Muscle layer of duodenum (tissue), 2 donors: Measurements from ENCODE around the gene EXTL2.
"Not testable (repeated sequence)": the region's sequence is repeated elsewhere in the genome, so short reads cannot be mapped to it uniquely, and the experiment has no call there.

Experiments used
- H3K27ac ChIP-seq: one replicate; pipeline ENCODE4 v1.7.0; 2013; ENCODE audit warnings: mild to moderate bottlenecking, low read length
- H3K27me3 ChIP-seq: one replicate; pipeline ENCODE4 v1.7.0; 2013; ENCODE audit warnings: low read depth, mild to moderate bottlenecking, control low read depth, low read length
- H3K36me3 ChIP-seq, 2 donors: one replicate each; pipeline ENCODE4 v1.7.0; 2013; ENCODE audit warnings: low read length in 2 of 2, control low read depth in 1 of 2, mild to moderate bottlenecking in 1 of 2; ENCODE audit not compliant: insufficient read depth in 2 of 2, control insufficient read depth in 1 of 2
- H3K4me1 ChIP-seq, 2 donors: one replicate each; pipeline ENCODE4 v1.7.0; 2013; ENCODE audit warnings: low read length in 2 of 2, mild to moderate bottlenecking in 2 of 2, control low read depth in 1 of 2, moderate library complexity in 1 of 2; ENCODE audit not compliant: insufficient read depth in 2 of 2, control insufficient read depth in 1 of 2
- H3K4me3 ChIP-seq, 2 donors: one replicate each; pipeline ENCODE4 v1.7.0; 2013; ENCODE audit warnings: low read length in 2 of 2, low read depth in 1 of 2, mild to moderate bottlenecking in 1 of 2
- H3K9me3 ChIP-seq, 2 donors: one replicate each; pipeline ENCODE4 v1.7.0; 2013; ENCODE audit warnings: low read length in 2 of 2, control low read depth in 1 of 2, mild to moderate bottlenecking in 1 of 2; ENCODE audit not compliant: control insufficient read depth in 1 of 2
- donor health status: healthy.

Gene EXTL2

DNA sequence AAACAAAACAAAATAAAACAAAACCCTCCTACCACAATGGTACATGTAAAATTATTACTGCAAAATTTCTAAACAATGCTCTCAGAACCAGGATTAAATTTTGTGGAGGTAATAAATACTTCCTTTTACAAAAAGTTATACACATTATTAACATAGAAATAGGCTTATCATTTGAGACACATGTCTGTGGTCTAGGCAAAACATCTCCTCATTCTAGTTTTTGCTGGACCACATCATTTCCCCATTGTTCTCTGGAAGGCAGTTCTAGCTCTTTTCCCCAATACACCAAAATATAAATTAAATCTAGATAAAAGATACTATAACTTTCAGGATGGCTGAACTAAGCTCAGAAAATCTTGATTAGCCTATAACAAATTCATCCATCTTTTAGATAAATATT lies 18.4 kb downstream of the EXTL2 start:
- Histone ChIP-seq H3K36me3 (peaks cover 4 to 12% of the 10 kb centered on the region in 2 donors), H3K27ac (no peak overlapping the region), H3K27me3 (no peaks in the 10 kb centered on the region), H3K4me1 (no peaks in the 10 kb centered on the region), H3K9me3 (no peaks in the 10 kb centered on the region), H3K4me3 (no peak overlapping the region)

DNA sequence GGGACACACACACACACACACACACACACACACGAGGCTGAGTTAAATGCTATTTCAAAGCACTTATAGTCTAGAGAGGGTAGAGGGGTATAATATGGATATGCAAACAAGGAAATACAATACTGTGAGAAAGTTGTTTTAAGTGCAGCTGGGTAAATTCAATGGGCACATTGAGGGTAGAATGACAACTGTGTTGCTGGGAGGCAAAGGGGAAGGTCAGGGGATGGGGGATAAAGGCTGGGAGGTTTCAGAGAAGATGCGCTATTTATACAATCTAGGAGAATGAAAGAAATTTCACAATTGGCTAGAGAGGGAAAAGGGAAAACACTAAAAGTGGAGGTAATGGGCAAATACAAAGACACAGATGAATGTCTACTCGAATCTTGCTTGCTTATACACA lies 19.4 kb downstream of the EXTL2 start:
- peaks cover 4 to 12% of the 10 kb centered on the region in 2 donors for H3K36me3 ChIP-seq
- H3K9me3 ChIP-seq, result no peaks in the 10 kb centered on the region
- H3K27me3 ChIP-seq, result no peaks in the 10 kb centered on the region
- H3K4me3 ChIP-seq, result no peak overlapping the region
- no peaks in the 10 kb centered on the region for H3K4me1 ChIP-seq
- H3K27ac ChIP-seq, result no peak overlapping the region

DNA sequence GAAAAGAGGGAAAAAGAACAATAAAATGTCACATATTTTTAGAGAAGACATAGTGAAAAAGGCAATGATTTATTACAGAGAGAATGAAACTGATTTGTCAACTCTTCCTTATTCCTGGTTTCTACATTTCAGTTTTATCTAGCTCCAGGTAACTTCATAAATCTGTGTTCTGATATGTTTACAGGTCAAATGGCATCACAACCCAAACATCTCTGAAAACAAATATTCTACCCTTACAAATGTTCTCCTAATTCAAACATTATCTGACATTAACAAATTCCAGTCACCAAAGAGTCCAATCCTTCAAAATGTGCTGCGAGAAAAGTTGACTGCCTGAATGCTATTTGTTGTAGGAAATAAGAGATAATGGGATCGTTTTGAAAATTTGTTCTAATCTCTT lies 20.2 kb downstream of the EXTL2 start:
- no peaks in the 10 kb centered on the region for H3K9me3 ChIP-seq
- no peak overlapping the region for H3K4me3 ChIP-seq
- peaks cover 4 to 12% of the 10 kb centered on the region in 2 donors for H3K36me3 ChIP-seq
- no peak overlapping the region for H3K27ac ChIP-seq
- no peaks in the 10 kb centered on the region for H3K4me1 ChIP-seq
- H3K27me3 ChIP-seq, result no peaks in the 10 kb centered on the region

DNA sequence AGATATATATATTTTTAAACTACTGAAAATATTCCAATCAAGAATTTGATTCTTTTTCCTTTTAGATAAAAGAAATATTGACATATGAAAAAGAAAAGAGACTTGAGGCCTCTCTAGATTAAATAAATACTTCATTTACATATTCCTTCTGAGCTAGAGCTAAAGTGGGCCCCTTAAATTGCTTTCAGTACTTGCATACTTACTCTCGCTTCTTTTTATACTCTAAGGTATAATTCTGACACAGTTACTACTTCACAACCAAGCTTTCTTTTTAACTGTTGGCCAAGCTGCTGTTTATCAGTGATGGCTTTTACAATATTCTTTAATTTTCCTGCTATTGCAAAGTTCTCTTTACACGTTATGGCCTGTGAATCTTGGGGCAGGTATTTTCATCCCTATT lies 24.6 kb downstream of the EXTL2 start:
- Histone ChIP-seq H3K36me3 (peaks cover 0 to 4% of the 10 kb centered on the region in 2 donors), H3K9me3 (no peaks in the 10 kb centered on the region), H3K4me1 (peaks cover 0 to 6% of the 10 kb centered on the region in 2 donors), H3K27ac (no peak overlapping the region), H3K4me3 (no peak overlapping the region), H3K27me3 (no peaks in the 10 kb centered on the region)

DNA sequence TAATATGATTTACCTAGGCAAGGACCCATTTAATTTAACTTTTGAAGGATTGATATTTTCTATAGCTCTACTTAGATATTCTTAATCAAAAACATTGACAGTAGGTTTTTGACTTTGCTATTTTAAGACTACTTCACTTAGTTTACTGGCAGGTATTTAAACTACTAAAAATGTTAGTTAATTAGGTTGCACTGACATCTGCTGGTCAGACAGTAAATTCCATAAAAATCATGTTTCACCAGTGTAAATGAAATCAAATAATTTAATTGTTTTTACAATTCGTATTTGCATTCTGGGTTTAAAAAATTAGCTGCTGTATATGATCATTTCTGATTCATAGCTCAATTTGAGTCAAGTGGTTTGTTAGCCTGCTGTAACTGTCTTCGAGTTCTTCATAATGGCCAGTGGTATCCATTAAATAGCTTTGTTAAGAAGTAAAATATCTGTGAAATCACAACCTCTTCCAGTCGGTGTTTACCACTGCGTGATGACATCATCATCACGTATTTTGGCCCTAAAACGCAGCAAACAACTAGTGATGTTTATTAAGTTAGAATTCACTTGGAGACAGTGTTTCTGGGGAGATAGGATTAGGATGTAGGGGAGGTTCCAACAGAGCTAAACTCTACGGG lies 26.2 kb downstream of the EXTL2 start:
- Histone ChIP-seq H3K36me3 (peaks cover 0 to 4% of the 10 kb centered on the region in 2 donors), H3K27me3 (no peaks in the 10 kb centered on the region), H3K27ac (no peak overlapping the region), H3K9me3 (no peaks in the 10 kb centered on the region), H3K4me1 (peaks cover 0 to 6% of the 10 kb centered on the region in 2 donors), H3K4me3 (no peak overlapping the region)

DNA sequence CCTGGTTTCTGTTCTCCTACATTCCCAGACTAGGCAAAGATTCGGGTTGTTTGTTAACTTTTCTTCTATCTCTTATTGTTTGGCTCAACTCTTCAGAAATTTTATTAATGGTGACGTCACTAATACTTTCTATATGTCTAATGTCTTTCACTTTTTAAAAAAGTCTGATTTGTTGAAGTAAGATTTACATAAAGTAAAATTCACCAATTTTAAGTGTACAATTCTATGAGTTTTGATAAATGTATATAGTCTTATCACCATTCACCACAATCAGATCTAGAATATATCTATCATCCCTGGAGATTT lies 27.8 kb downstream of the EXTL2 start:
- no peak overlapping the region for H3K27ac ChIP-seq
- no peaks in the 10 kb centered on the region for H3K36me3 ChIP-seq
- H3K4me1 ChIP-seq, result peaks cover 0 to 6% of the 10 kb centered on the region in 2 donors
- H3K4me3 ChIP-seq, result no peak overlapping the region
- no peaks in the 10 kb centered on the region for H3K27me3 ChIP-seq
- no peaks in the 10 kb centered on the region for H3K9me3 ChIP-seq

DNA sequence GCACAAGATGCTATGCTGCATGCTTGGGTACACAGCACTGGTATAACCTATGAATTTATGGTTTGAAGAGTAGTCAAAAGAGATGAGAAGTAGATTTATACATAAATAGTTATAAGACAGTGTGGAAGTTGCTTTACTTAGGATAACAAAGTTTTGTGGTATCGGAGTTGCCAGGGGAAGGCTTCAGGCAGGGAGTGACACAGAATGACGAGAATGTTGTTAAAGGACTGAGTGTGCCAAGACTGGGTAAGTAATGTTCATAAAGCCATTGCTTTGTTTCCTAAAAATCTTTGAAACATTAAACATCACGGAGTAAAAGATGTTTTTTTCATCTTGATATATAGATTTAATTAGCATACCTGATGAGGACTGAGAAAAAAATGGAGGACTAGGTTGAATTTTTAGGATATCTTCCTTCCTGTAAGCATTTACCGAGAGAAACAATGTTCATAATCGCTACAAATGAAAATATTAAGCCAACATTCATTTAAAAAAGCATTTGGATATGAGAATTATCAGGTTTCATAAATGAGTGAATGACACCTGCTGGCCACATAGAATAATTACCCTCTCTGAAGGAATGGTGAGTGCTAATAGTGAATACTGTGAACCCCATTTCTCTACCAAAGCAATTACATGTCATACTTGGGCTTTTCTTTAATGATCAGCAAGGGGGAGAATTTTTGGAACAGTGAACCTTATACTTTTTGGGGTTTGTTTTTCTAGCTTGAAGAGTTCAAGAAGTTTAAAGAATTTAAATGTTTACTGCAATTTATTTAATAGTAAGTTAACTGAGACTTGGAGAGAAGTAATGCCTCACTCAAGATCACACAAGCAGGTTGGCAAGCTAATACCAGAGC lies 28.4 kb downstream of the EXTL2 start:
- Histone ChIP-seq H3K36me3 (no peaks in the 10 kb centered on the region), H3K4me3 (no peak overlapping the region), H3K4me1 (peaks cover 0 to 6% of the 10 kb centered on the region in 2 donors), H3K27me3 (no peaks in the 10 kb centered on the region), H3K9me3 (no peaks in the 10 kb centered on the region), H3K27ac (no peak overlapping the region)

DNA sequence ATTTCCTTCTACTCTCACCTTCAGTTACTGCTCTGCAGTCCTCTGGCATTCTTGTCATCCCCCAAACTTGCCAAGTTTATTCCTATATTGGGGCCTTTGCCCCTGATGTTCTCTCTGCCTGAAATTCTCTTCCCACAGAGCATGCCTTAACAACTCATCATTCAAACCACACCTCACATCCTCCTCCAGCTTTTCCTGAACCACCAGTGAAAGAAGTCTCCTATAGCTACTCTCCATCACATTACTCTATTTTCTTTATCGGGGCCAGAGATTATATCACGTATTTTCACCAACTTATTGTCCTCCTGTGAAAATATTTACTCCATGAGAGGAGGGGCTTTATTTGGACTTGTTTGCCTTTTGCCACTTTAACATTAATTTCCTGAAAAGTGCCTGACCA lies 32.1 kb downstream of the EXTL2 start:
- H3K4me1 ChIP-seq, result peaks cover 0 to 6% of the 10 kb centered on the region in 2 donors
- H3K9me3 ChIP-seq, result no peaks in the 10 kb centered on the region
- H3K4me3 ChIP-seq, result no peak overlapping the region
- H3K36me3 ChIP-seq, result no peaks in the 10 kb centered on the region
- no peaks in the 10 kb centered on the region for H3K27me3 ChIP-seq
- no peak overlapping the region for H3K27ac ChIP-seq

DNA sequence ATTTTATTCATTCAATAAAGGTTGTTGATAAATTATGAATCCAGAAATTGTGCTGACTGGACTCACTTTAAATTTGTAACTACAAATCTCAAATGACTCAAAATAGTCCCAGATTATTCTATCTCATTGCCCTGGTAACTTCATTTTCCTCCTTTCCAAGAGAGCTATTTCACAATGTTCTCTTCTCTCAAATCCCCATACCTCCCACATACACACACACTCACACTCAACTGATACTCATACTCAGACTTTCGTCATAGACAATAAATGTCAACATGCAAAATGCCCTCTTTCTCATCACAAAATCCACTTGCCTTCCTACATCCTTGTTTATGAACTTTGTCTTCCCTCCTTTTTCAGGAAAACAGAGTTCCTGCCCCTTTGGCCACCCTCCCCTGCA lies 33.3 kb downstream of the EXTL2 start:
- Histone ChIP-seq H3K27me3 (no peaks in the 10 kb centered on the region), H3K27ac (no peak overlapping the region), H3K4me3 (no peak overlapping the region), H3K9me3 (no peaks in the 10 kb centered on the region), H3K4me1 (peaks cover 0 to 2% of the 10 kb centered on the region in 2 donors), H3K36me3 (no peaks in the 10 kb centered on the region)

DNA sequence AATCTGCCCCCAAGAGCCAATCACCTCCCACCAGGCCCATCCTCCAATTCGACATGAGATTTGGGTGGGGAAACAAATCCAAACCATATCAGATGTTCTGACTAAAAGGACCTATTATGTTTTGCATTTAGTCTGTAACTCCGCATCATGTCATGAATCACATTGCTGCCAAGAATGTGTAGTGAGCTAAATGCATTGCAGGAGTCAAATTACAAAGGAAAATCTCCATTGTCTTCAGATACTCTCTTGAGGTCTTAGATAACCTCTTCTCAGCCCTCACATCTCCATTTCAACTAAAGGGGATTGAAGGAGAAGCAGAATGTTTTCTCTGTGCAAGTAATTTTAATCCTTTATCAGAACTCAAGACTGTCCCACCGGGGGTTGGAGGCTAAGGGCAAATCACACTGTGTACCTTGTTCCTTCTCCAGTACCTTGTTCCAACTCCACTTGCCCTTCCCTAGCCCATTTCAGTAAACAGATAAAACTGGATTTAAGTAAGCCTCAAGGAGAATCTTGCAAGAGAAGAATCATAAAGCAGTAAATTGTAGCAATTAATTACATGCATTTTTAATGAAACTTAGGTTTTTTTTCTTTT lies 34.1 kb downstream of the EXTL2 start:
- no peaks in the 10 kb centered on the region for H3K9me3 ChIP-seq
- no peaks in the 10 kb centered on the region for H3K4me1 ChIP-seq
- no peaks in the 10 kb centered on the region for H3K36me3 ChIP-seq
- no peaks in the 10 kb centered on the region for H3K27me3 ChIP-seq
- H3K27ac ChIP-seq, result no peak overlapping the region
- no peak overlapping the region for H3K4me3 ChIP-seq

DNA sequence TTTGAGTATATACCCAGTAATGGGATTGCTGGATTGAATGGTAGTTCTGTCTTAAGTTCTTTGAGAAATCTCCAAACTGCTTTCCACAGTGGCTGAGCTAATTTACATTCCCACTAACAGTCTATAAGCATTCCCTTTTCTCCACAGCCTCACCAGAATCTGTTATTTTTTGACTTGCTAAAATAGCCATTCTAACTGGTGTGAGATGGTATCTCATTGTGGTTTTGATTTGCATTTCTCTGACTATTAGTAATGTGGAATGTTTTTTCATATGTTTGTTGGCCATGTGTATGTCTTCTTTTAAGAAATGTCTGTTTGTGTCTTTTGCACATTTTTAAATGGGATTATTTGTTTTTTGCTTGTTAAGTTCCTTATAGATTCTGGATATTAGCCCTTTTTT lies 39.5 kb downstream of the EXTL2 start:
- not testable (repeated sequence) for H3K9me3 ChIP-seq, H3K27me3 ChIP-seq, H3K4me1 ChIP-seq, H3K36me3 ChIP-seq, H3K4me3 ChIP-seq, H3K27ac ChIP-seq
